DOHH2 (cell line): ENCODE results near the gene BRCA1.

Experiments
- H3F3A ChIP-seq: fragments of 200-600 bp; sonication (generic), shearing (Covaris generic); 2 replicates; pipeline ENCODE4 v1.6.0; 2016; ENCODE audit warnings: antibody characterized with exemption, mild to moderate bottlenecking; ENCODE audit not compliant: control insufficient read depth, insufficient read depth
- H3K27ac ChIP-seq: fragments of 200-600 bp; sonication (generic); 2 replicates; pipeline ENCODE4 v1.5.1; 2014; ENCODE audit warnings: low read depth, mild to moderate bottlenecking, low read length, moderate library complexity
- H3K27me3 ChIP-seq: fragments of 200-600 bp; sonication (generic); 2 replicates; pipeline ENCODE4 v1.6.1; 2014; ENCODE audit warnings: mild to moderate bottlenecking, low read length, mixed read lengths; ENCODE audit not compliant: control insufficient read depth
- H3K36me3 ChIP-seq: fragments of 200-600 bp; sonication (generic); 2 replicates; pipeline ENCODE4 v1.6.1; 2014; ENCODE audit warnings: mild to moderate bottlenecking, low read length, moderate library complexity, mixed read lengths; ENCODE audit not compliant: control insufficient read depth
- H3K4me1 ChIP-seq: fragments of 200-600 bp; sonication (generic); 2 replicates; pipeline ENCODE4 v1.6.1; 2014; ENCODE audit warnings: mild to moderate bottlenecking, low read length, mixed read lengths; ENCODE audit not compliant: control insufficient read depth
- H3K4me2 ChIP-seq: fragments of 200-600 bp; sonication (generic); 2 replicates; pipeline ENCODE4 v1.6.0; 2014; ENCODE audit warnings: mild to moderate bottlenecking, low read length, moderate library complexity
- H3K4me3 ChIP-seq: fragments of 200-600 bp; sonication (generic); 2 replicates; pipeline ENCODE4 v1.5.1; 2014; ENCODE audit warnings: mild to moderate bottlenecking, low read length, mixed read lengths
- H3K79me2 ChIP-seq: fragments of 200-600 bp; sonication (generic); 2 replicates; pipeline ENCODE4 v1.6.1; 2014; ENCODE audit warnings: mild to moderate bottlenecking, low read length, mixed read lengths; ENCODE audit not compliant: control insufficient read depth
- H3K9me2 ChIP-seq: fragments of 200-600 bp; sonication (generic); replicated peaks from 2 replicates; pipeline ENCODE4 v1.6.1; 2014; ENCODE audit warnings: mild to moderate bottlenecking, low read length, mixed read lengths; ENCODE audit not compliant: control insufficient read depth
- H3K9me3 ChIP-seq: fragments of 200-600 bp; sonication (generic); 2 replicates; pipeline ENCODE4 v1.6.1; 2014; ENCODE audit warnings: antibody characterized with exemption, low read length, mixed read lengths; ENCODE audit not compliant: control insufficient read depth, insufficient read depth
- H4K20me1 ChIP-seq: fragments of 200-600 bp; sonication (generic); 2 replicates; pipeline ENCODE4 v1.6.0; 2014; ENCODE audit warnings: low read depth, mild to moderate bottlenecking, antibody characterized with exemption, low read length, moderate library complexity; ENCODE audit not compliant: control insufficient read depth, insufficient read depth
- CTCF ChIP-seq: fragments of 200-600 bp; sonication (generic); IDR thresholded peaks from one replicate; pipeline ENCODE4 v1.5.1; 2014; ENCODE audit warnings: antibody characterized with exemption, mild to moderate bottlenecking, low read depth, low read length; ENCODE audit not compliant: poor library complexity, severe bottlenecking
- EZH2phosphoT487 ChIP-seq: fragments of 200-600 bp; sonication (generic); IDR thresholded peaks from 2 replicates; pipeline ENCODE4 v1.6.1; 2017; ENCODE audit warnings: borderline replicate concordance, mild to moderate bottlenecking, antibody characterized with exemption, low read length, moderate library complexity, mixed read lengths

BRCA1 gene

GRCh38 chr17:43044024-43044423 is 81.1 kb downstream of the BRCA1 start:
- no peak overlapping the region for H3K4me2 ChIP-seq
- no peaks in the 10 kb centered on the region for H3K4me1 ChIP-seq
- no peak overlapping the region for H3K27ac ChIP-seq
- no peak overlapping the region for H3K4me3 ChIP-seq
- H3K27me3 ChIP-seq, result no peaks in the 10 kb centered on the region
- H3K9me2 ChIP-seq, result no peaks in the 10 kb centered on the region
- no peaks in the 10 kb centered on the region for H3K79me2 ChIP-seq
- H3F3A ChIP-seq, result peaks cover 3% of the 10 kb centered on the region; the same call in 1 of the 2 replicates
- H3K36me3 ChIP-seq, result peaks cover 51% of the 10 kb centered on the region
- H4K20me1 ChIP-seq, result no peaks in the 10 kb centered on the region
- TF ChIP-seq EZH2phosphoT487 (no peak), CTCF (no peak)
- no peaks in the 10 kb centered on the region for H3K9me3 ChIP-seq

DNA sequence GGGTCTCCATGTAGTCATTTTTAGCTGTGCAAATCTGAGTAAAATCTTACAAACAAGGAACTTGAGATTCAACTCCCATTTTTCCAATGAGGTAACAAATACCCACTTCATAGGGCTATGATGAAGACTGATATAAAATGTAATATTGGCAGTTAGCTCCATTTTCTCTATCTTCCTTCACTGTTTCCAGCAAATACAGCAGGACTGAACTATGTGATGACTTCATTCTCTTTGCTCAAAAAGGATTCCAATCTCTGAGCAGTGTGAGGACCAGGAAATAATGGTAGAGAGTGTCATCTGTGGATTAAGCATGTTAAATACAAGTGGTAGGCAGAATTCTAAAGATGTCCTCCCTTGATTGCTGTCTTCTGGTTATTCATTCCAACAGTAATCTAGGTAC is 81.9 kb downstream of the BRCA1 start:
- TF ChIP-seq CTCF, result no peak
- no peak for TF ChIP-seq EZH2phosphoT487
- peaks cover 3% of the 10 kb centered on the region; the same call in 1 of the 2 replicates for H3F3A ChIP-seq
- H3K36me3 ChIP-seq, result peaks cover 45% of the 10 kb centered on the region
- no peaks in the 10 kb centered on the region for H3K9me2 ChIP-seq
- H3K4me2 ChIP-seq, result no peak overlapping the region
- H3K9me3 ChIP-seq, result no peaks in the 10 kb centered on the region
- H4K20me1 ChIP-seq, result no peaks in the 10 kb centered on the region
- no peak overlapping the region for H3K4me3 ChIP-seq
- H3K27me3 ChIP-seq, result no peaks in the 10 kb centered on the region
- no peaks in the 10 kb centered on the region for H3K4me1 ChIP-seq
- H3K27ac ChIP-seq, result no peak overlapping the region
- H3K79me2 ChIP-seq, result no peaks in the 10 kb centered on the region

DNA sequence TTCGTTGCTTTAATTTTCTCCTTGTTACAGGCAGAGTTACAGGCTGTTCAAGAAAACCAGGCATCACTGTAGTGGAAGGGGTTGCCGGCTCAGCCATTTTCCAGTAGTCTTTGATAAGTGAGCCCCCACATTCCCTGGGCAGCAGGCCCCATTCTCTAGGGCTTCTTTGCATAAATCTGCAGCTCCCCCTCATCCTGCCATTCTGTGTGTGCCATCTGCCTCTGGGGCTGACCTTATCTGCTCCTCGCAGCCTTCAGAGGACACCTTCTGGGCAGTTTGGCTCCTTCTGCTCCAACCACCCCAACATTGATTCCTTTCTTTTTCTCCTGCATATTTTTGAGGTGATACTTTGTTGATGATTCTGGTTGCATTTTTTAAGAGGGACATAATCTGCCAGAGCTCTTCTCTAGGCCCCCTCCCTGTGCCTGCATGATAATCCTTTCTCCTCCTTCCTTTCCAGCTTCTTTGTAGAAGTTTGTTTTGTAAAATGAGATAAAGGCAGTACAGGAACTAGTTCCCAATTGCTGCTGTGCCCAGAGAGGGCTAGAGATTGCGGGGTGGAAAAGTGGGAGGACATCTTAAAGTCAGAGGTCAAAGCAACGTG is 83.0 kb downstream of the BRCA1 start:
- Histone ChIP-seq H4K20me1 (no peaks in the 10 kb centered on the region), H3K27ac (no peak overlapping the region), H3K9me3 (no peaks in the 10 kb centered on the region), H3K4me3 (no peak overlapping the region), H3K36me3 (peaks cover 38% of the 10 kb centered on the region), H3K79me2 (no peaks in the 10 kb centered on the region), H3F3A (peaks cover 3% of the 10 kb centered on the region; the same call in 1 of the 2 replicates), H3K9me2 (no peaks in the 10 kb centered on the region), H3K4me2 (no peak overlapping the region), H3K27me3 (no peaks in the 10 kb centered on the region), H3K4me1 (no peaks in the 10 kb centered on the region)
- TF ChIP-seq CTCF, result no peak
